Activated T-helper 1 cell treated with anti-CD3 and anti-CD28 coated beads, Interleukin-12 subunit alpha, Interleukin-12 subunit beta, Interleukin-2, Interleukin-4 antibody, amounts not matched to agents 30 ng/mL and 10 ng/mL and 1 ng/mL, durations not matched to agents 14 hours and 24 hours and 36 hours (primary cell): ENCODE data around the gene NIPAL4. TPM values are rescaled to one million over a fixed set of nuclear protein-coding genes. Genes with fewer than 3 reads are reported as not detected.

Experiments
- DNase-seq: peaks from one replicate; pipeline ENCODE4 v3.0.0; 2021; ENCODE audit warnings: low spot score
- H3K27ac Mint-ChIP-seq: one replicate; pipeline ENCODE4 v1.8.0; 2021; ENCODE audit warnings: mild to moderate bottlenecking, mixed read lengths
- H3K27me3 Mint-ChIP-seq: one replicate; pipeline ENCODE4 v1.8.0; 2022; ENCODE audit warnings: mild to moderate bottlenecking, moderate library complexity, mixed read lengths; ENCODE audit not compliant: insufficient read depth
- H3K36me3 Mint-ChIP-seq: one replicate; pipeline ENCODE4 v1.8.0; 2021; ENCODE audit warnings: low read depth, mixed read lengths
- H3K4me1 Mint-ChIP-seq: one replicate; pipeline ENCODE4 v1.8.0; 2021; ENCODE audit warnings: low read depth, mixed read lengths
- H3K4me3 Mint-ChIP-seq: one replicate; pipeline ENCODE4 v1.8.0; 2021; ENCODE audit warnings: mild to moderate bottlenecking, moderate library complexity, mixed read lengths
- H3K9me3 Mint-ChIP-seq: one replicate; pipeline ENCODE4 v1.8.0; 2021; ENCODE audit warnings: mixed read lengths
- intact Hi-C: fragments of 100-400 bp; cut with micrococcal nuclease; formaldehyde crosslinking; loops from one replicate; pipeline ENCODE4 v1.15.1; 2024
- total RNA-seq: library from RNA; stranded (reverse); gene quantifications from 2 replicates; pipeline ENCODE4 v1.2.3, GENCODE V29; 2022

Gene NIPAL4
- total RNA-seq, 1 donor from 2014 or later = 2.2 TPM

DNA sequence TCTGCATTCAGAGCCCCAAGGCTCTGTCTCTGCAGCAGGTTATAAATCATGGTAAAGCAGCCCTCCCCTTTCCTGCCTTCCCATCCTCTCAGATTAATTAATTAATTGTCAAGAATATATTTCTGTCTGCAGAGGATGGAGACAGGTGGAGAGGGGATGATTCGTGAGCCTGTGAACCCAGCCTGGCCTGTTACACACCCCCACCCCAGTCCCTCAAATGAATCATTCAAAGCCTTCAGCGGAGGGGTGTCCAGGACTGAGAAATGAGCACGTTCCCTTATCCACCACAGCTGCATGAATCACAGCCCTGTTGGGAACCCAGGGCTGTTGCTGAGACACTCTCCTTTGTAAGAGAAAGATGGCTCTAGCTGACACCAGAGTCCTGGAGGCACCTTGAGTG lies 56.0 kb downstream of the NIPAL4 start:
- no peak for DNase-seq
- Mint-ChIP-seq H3K9me3 (no peaks in the 10 kb centered on the region), H3K27ac (peak overlapping the region; percentile 68), H3K4me3 (no peak overlapping the region), H3K4me1 (peaks cover 81% of the 10 kb centered on the region), H3K27me3 (no peaks in the 10 kb centered on the region), H3K36me3 (peaks cover 80% of the 10 kb centered on the region)
- intact Hi-C loops = no loop called here

DNA sequence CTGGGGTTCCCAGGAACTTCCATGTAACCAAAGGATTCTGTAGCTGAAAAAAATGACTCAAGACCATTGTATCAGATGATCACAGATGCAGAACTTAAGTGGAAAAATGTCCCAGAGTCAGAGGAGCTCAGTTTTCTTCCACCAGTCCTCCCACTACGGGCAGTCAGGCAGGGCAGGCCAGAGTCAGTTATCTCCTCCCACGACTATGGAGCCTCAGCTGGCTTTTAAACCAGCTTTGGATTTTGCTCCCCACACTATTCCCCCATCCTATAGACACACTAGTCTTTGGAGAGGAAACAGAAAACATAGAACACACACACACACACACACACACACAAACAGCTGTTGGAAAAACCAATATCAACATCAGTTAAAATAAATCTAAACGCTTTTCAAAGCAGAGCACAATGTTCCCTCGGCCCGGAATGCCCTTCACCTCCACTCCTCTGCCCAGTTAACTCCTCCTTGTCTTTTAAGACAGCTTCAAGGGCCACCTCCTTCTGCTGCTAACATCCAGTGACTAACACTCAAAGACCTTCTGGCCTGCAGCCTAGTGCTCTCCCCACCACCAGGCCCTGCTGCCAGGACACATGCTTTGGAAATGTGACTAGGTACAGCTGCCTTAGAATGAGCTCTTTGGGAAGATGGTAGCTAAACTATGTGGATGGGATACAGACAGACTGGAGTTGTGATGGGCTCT lies 56.8 kb downstream of the NIPAL4 start:
- intact Hi-C loops = no loop called here

DNA sequence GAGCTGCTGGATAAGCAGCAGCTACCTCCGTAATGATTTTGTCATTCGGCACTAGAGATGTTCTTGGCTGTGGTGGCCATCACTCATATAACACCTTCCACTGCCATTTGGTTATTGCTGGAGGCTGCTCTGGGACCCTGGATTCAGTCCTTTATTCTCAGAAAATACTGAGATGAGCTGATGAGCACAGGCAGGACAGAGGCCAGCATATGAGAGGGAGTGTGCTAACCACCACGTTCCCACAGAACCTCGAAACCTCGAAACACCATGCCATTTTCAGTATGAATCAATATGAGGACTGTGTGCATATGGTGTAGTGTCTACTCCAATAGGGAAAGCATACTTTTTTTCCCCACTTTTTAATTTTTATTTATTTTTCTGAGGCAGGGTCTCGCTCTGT lies 59.0 kb downstream of the NIPAL4 start:
- peaks cover 69% of the 10 kb centered on the region for H3K36me3 Mint-ChIP-seq
- peaks cover 83% of the 10 kb centered on the region for H3K4me1 Mint-ChIP-seq
- peak; percentile 28 for DNase-seq
- peak overlapping the region; percentile 52 for H3K27ac Mint-ChIP-seq
- no peak overlapping the region for H3K4me3 Mint-ChIP-seq
- H3K9me3 Mint-ChIP-seq = no peaks in the 10 kb centered on the region
- no peaks in the 10 kb centered on the region for H3K27me3 Mint-ChIP-seq
- intact Hi-C loops = loop anchor here (1.0 kb wide), 1 partner anchor 19 kb away; no protein-coding TSS in a partner anchor

More for the DNA sequence above, 56.8 kb downstream of the NIPAL4 start:
- Mint-ChIP-seq H3K27ac (peak overlapping the region; percentile 57), H3K4me1 (peaks cover 86% of the 10 kb centered on the region), H3K9me3 (no peaks in the 10 kb centered on the region), H3K27me3 (no peaks in the 10 kb centered on the region), H3K4me3 (no peak overlapping the region), H3K36me3 (peaks cover 79% of the 10 kb centered on the region)
- no peak for DNase-seq

DNA sequence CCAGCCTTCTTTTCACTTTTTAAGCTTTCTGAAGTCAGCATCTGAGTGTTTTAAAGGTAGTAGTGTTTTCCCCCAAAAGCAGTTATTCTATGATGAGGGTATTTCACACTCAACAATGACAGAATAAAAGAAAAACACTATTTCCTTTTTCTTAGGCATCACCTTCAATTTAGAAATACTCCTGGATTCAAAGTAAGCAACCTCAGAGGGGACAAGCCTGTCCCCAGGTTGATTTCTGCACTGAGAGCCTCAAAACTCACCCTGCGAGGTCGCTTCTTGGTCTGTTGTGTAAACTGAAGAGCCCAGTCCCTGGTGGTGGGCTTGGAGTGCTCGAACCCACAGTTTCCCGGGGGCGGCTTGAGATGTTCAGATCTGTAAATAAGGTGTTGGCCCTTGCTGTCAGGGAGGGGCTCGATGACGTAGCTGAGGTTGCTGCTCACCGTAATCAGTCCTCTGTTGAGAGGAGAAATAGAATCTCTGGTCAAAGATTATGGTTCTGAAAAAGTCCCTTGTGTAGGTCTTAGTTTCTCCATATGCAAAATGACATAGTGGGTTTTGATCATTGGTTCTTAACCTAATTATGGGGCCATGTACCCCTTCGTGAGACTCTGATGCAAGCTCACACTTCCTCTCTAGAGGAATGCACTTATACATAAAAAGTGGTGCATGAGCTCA lies 59.7 kb downstream of the NIPAL4 start:
- Mint-ChIP-seq H3K27ac (peak overlapping the region; percentile 23), H3K4me3 (no peak overlapping the region), H3K27me3 (no peaks in the 10 kb centered on the region), H3K9me3 (no peaks in the 10 kb centered on the region), H3K36me3 (peaks cover 65% of the 10 kb centered on the region), H3K4me1 (peaks cover 84% of the 10 kb centered on the region)
- no peak for DNase-seq
- intact Hi-C loops = loop anchor here (1.0 kb wide), 2 partner anchors 9 to 19 kb away; no protein-coding TSS in a partner anchor

DNA sequence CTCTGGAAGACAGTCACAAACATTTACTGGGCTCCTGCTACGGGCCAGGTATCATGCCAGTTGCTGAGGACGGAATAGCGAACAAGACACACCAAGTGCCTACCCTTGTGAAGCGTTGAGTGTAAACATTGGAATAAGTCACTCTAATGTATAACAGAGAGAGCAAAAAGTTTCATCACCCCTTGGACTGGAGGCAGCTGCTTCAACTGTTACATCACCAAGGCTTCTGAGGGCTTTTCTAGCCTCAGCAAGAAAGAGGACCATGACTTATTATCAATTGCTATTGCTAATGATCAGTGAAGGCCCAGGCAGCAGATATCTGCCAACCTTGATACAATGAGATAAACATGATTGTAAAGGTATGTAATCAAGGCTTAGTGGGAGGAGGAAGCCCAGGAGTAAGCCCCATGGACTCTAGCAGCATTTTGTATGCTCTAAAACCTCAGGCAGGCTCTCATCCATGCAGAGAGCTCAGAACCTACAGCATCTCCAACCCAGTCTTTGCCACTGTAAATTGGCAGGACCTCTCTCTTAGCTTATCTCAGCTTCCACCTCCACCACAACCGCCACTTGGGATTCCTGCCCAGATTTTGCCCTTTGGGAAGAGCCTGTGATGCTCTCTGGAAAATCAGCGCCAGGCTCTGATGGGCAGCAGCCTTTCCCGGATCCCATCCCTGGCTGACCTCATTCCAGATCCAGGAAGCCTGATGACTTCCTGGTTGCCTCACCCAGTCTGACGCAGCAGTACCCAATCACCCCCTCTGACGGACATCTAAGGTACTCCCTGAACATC lies 61.1 kb downstream of the NIPAL4 start:
- Mint-ChIP-seq H3K4me3 (no peak overlapping the region), H3K4me1 (peaks cover 86% of the 10 kb centered on the region), H3K27me3 (no peaks in the 10 kb centered on the region), H3K36me3 (peaks cover 63% of the 10 kb centered on the region), H3K9me3 (no peaks in the 10 kb centered on the region), H3K27ac (peak overlapping the region; percentile 73)
- intact Hi-C loops = loop anchor here (1.0 kb wide), 1 partner anchor 7 kb away; no protein-coding TSS in a partner anchor
- DNase-seq = no peak

DNA sequence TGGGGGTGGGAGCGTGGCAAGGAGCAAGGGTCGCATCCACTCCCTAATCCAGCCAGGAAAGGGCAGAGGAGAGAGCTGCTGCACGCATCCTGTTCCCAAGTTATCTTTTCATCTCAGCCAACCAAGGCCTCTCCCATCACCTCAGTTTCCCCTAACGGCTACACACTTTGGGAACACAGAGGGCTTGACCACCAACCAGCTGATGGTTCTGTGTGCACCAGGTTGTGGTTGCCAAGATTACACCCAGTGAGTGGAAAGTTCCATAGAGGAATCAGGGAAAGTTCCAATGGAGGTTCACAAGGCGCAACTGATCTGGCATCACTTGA lies 61.7 kb downstream of the NIPAL4 start:
- Mint-ChIP-seq H3K4me3 (no peak overlapping the region), H3K27ac (peak overlapping the region; percentile 73), H3K9me3 (no peaks in the 10 kb centered on the region), H3K27me3 (no peaks in the 10 kb centered on the region), H3K36me3 (peaks cover 60% of the 10 kb centered on the region), H3K4me1 (peaks cover 87% of the 10 kb centered on the region)
- intact Hi-C loops = no loop called here
- DNase-seq = no peak

DNA sequence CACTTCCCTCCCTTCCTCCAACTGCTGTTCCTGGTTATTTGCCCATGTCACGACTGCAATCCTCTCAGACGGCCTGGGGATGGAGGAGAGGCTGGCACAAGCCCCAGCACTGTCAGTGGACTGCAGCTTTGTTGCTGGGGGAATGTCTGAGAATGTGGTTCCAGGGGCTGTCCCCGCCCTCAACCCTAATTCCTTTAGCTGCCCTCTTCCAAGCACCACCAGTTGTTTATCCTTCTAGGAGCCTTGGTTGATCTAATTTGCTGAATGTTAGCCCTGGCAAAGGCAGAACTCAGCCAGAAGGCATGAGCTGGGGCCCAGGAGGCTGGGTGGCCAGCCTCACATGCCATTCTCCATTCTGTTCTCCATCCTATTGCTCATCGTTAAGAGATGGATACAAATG lies 64.0 kb downstream of the NIPAL4 start:
- H3K9me3 Mint-ChIP-seq = no peaks in the 10 kb centered on the region
- no peaks in the 10 kb centered on the region for H3K27me3 Mint-ChIP-seq
- peaks cover 92% of the 10 kb centered on the region for H3K4me1 Mint-ChIP-seq
- intact Hi-C loops = loop anchor here (1.0 kb wide), 1 partner anchor 8 kb away; no protein-coding TSS in a partner anchor
- H3K36me3 Mint-ChIP-seq = peaks cover 64% of the 10 kb centered on the region
- H3K27ac Mint-ChIP-seq = peak overlapping the region; percentile 58
- no peak for DNase-seq
- no peak overlapping the region for H3K4me3 Mint-ChIP-seq

Other genes with a start within 250 kb of the NIPAL4 start
- 173 and 175 TPM in 2 replicates for gene CYFIP2, start 194.1 kb upstream of the NIPAL4 start, total RNA-seq
- 341 and 348 TPM in 2 replicates for gene ADAM19, start 115.6 kb downstream of the NIPAL4 start, total RNA-seq
- gene SOX30, start 192.2 kb downstream of the NIPAL4 start, total RNA-seq = 0.12 and 0.29 TPM in 2 replicates
- gene C5orf52, start 211.3 kb downstream of the NIPAL4 start, total RNA-seq = 0.39 TPM in 1 of 2 replicates, not detected in the other